Stimulated activated CD4-positive, alpha-beta T cell treated with anti-CD3 and anti-CD28 coated beads, Interleukin-4, amount 100 ng/mL, for 4 hours (primary cell): ENCODE results near the gene PTPRM.
A peak's percentile ranks its signal among the peaks of the same experiment; 100 is the strongest.
"Not testable (repeated sequence)": the region's sequence is repeated elsewhere in the genome, so short reads cannot be mapped to it uniquely, and the experiment has no call there.

ENCODE experiments used
- DNase-seq, 2 experiments: peaks; one replicate each; pipeline ENCODE4 v3.0.0-alpha.2; 2020

Gene PTPRM

DNA sequence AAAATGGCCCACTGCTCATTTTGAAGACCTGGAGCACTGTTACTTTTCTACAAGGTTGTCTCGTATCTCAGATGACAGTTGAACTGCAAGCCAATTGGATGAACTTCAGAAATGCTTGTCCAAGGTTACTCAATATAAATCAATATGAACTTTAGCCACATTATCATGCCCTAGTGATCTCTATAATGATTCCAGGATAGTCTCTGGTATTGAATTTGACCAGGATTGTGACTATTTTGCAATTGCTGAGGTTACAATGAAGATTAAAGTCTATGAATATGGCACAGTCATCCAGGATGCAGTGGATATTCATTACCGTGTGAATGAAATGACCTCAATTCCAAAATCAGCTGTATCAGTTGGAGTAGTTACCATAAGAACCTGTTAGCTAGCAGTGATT, 846.1 kb downstream of the PTPRM start:
- no peak for DNase-seq

DNA sequence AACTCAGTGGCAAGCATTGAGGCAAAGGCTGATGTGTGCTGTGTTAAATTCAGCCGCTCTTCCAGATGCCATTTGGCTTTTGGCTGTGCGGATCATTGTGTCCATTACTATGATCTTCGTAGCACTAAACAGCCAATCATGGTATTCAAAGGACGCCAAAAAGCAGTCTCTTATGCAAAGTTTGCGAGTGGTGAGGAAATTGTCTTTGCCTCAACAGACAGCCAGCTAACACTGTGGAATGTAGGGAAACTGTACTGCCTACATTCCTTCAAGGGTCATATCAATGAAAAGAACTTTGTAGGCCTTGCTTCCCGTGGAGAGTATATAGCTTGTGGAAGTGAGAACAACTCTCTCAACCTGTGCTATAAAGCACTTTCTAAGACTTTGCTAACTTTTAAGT, 846.6 kb downstream of the PTPRM start:
- no peak for DNase-seq

DNA sequence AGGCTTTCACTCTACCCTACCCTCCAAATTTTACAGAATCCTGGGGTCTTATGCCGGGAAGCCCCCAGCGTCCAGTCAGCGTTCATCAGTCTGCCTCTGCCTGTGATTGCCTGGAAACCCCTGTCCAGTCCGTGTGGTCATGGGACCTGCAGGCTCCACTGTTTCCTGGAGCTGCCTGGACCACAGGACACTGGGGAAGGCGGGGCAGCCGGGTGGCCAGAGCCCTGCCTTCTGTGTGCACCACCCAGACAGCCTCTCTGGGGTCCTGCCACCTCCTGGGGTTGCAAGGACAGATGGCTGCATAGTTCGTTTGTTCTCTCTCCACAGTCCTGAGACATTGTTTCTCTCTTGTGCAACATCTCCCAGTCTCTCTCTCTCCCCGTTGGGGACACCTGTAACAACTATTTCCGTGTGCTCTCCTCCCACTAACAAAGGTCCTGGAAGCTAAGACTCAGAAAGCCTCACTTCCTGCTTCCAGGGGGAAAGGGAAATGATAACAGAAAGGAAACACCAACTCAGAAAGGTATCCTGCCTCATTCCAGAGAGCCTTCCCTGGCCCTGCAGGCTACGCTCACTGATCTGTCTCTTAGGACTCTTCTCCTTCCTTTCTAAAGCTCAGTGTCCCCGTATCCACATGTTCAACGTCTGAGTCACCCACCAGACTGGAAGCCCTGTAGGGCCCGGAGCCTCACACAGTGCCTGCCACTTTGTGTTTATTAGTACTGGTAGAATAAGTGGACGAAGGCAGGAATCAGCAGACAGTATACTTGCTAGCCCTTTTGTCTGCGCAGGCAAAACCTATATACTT, 849.3 kb downstream of the PTPRM start:
- DNase-seq = no peak

DNA sequence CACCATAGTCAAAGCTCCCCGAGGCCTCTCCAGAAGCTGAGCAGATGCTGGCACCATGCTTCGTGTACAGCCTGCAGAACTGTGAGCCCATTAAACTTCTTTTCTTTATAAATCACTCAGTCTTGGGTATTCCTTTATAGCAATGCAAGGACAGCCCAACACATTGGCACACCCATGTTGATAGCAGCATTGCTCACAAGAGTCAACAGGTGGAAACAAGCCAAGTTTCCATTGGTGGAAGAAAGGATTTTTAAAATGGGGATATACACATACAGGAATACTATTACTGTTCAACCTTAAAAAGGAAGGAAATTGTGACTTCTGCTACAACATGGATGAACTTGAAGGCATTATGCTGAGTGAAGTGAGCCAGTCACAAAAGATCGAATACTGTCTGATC, 855.3 kb downstream of the PTPRM start:
- DNase-seq = no peak

DNA sequence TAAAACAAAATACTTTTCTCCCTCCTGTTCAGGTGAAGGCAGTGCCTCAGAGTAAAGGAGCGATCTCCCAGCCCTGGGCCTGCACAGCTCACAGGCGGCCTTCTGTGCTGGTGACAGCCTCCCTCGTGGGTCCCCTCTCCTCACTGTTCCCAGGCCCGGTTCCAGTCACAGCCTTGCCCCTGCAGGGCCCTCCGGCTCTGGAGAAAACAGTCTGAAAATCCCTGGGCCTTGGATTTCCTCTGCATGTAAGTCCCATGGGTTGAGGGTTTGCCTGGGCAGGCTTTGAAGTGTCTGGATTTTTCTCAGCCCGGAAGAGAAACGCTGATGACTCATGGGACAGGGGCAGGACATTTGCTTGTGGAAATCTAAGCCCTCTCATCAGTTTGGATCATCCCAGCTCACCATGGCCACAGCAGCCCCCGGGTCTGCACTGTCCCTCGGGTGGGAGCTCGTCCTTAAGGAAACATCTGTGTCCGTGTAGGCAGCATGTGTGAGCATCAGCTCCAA, 856.0 kb downstream of the PTPRM start:
- no peak for DNase-seq

DNA sequence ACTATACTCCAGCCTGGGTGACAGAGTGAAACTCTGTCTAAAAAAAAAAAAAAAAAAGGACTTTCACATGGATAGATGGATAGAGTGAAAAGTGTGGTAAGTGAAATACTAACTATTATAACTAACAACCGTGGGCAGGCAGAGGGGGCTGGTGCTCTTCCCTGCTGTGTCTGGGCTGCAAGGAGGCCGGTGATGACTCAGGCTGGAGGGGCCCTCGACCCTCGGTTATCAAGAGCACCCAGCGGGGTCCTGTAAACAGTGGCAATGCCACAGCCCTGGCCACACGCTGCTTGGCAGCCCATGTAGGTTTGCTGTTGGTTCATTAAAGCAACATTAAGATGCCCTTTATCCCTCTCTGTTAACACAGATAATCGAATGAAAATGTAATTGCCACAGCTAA, 857.4 kb downstream of the PTPRM start:
- DNase-seq = no peak

DNA sequence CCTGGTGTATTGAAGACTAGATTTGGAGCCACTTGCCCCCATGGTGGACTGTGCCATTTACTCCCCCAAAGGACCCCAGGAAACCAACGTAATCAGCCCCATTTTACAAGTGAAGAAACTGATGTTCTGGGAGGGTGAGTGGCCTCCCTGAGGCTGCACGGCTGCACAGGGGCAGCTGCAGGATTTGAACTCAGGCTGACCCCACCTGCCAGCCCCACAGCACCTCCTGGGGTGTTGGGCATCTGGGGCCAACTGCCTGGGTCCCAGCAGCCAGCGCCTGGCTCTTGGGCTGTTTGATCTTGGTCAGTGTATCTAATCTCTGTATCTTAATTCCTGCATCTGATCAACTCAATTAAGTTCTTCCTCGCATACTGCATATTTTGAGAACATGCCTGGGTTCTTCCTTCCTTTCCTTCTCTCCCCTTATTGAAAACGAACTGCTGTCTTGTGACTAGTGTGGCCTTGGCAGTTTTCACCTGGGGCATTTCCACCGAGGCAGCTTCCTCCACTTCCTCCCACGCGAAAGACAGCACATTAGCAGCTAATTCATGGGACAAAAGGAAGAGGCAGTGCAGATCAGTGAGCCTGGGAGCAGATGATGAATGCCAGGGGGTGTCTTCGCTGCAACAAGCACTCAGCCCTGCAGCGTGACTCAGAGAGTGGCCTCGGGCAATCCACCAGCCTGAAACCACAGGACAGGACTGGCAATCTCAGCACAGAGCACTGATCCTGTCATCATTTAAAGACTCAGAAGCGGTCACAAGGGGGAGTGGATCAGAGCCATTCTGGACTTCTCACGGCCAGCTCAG, 858.0 kb downstream of the PTPRM start:
- DNase-seq = no peak

DNA sequence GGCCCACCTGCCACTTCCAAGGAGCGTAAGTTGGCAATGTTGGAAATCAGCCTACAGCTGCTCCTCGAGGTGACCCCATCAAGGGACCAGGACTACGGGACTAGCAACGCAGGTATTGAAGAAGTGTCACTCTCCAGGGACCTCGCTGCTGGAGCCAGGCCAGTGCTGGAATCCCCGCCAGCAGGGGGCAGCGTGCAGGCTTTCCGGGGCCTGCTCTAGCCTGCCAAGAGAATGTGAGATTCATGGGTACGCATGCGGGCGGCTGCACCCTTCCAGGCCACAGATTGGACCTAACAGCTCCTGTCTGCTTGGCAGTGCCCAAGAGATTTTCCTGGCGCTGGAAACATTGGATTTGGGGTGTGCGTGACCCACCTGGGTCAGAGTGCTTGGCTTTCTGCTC, 859.3 kb downstream of the PTPRM start:
- peak in 1 of 2 experiments; percentile 19 for DNase-seq

DNA sequence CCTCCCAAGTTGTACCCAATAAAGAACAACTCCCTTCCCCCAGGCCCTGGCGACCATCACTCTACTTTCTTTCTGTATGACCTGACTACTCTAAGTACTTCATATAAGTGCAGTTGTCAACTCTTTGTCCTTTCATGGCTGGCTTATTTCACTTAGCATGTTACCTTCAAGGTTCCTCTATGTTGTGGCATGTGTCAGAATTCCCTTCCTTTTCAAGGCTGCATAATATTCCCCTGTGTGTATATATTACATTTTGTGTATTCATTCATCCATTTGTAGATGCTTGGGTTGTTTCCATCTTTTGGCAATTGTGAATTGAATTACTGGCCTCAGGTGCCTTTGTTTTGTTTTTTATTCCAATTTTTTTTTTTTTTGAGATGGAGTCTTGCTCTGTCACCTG, 860.2 kb downstream of the PTPRM start:
- no peak for DNase-seq

DNA sequence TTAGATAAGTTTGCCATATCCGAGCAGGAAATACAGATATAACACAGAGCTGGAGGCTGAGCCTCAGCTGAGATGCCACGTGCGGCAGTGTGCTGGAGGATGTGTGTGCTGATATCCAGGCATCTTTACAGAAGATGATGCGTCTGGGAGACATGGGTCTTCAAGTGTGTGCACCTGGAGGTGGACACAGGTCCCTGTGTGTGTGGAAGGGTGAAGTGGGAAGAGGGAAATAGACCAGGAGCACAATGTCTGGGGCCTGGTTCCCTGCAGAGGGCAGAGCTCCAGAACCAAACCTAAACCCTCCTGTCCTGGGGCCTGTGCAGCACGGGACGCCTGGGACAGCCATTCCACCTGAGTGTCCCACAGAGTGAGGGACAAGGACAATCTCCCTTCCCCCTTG, 861.8 kb downstream of the PTPRM start:
- DNase-seq = no peak

DNA sequence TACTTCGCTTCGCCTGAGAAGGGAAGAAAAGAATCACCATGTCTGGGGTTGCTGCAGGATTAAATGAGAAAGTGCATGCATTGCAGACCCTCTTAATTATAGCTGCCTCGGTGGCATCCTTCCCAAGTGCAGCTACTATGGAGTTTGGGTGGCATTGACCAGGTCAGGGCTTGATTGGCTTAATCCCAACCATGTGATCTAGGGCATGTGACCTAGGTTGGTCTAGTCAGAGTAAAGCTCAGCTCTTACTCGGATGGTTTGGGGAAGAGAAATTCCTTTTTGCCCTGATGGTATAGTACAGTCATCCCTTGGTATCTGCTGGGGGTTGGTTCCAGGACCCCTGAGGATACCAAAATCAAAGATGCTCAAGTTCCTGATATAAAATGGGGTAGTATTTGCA, 863.9 kb downstream of the PTPRM start:
- no peak for DNase-seq

DNA sequence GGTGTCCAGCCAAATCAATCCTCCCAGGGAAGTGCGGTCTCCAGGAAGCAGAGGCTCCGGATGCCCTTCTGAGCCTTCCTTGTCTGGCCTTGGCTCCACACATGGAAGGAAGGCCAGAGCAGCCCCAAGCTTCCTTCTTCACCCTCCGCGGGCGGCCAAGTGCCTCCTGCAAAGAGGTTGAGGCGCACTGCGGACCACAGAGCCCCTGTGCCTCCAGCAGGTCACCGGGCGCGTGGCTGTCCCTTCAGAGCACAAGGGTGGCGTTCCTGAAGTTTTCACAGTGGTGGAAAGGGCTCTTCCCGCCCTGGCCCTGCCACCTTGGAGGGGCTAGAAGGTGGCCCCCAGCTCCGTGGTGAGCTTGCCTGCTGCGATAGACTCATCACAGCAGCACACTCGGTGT, 866.2 kb downstream of the PTPRM start:
- DNase-seq = no peak

DNA sequence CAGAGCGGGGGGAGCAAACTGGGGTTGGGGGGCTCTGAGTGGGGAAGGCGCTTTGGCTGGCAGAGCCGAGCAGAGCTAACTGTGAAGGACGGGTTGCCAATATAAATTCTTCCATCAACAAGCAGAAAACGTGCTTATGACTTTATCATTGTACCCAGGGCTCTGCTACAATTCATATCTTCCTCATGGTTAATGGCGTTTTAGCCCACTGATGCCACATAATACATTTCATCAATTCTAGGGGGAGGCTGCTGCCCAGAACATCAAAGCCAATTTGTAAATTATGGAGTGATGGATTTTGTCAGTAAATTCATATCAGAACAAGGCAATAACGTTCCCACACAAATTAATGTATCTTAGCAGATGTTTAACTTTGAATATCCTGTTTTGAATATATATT, 866.7 kb downstream of the PTPRM start:
- DNase-seq = no peak

DNA sequence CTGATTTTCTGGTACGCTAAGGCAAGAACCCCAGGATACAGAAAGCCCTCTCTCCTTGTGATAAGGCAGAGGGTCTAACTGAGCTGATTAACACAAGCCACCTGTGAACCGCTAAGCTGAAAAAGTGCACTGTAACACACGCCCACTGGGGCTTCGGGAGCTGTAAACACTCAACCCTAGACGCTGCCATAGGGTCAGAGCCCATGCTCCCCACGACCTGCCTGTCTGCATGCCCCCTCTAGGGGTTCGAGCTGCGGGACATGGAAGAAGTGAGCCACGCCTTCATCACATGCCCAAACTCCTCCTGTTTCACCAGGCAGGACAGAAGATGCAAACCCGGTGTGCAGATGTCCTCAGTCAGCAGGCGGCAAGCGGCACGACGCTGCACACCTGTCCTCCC, 868.3 kb downstream of the PTPRM start:
- no peak for DNase-seq

DNA sequence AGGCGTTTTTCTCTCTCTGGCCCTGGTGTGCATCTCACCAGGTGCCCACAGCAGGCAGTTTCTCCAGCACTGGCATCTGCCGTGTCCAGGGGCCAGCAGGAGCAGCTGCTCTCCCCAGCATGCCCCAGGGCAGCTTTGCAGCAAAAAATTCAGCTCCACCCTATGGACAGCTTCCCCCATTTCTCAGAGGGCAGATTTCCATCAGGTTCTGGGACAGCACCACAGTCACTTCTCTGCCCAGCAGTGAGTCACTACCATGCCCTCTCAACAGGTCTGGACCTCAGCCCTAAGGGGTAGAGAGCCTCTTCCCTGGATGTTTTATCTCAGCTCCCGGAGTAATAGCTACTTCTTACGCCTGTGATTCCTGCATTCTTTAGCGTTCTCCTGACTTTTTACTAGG, 871.9 kb downstream of the PTPRM start:
- no peak for DNase-seq

DNA sequence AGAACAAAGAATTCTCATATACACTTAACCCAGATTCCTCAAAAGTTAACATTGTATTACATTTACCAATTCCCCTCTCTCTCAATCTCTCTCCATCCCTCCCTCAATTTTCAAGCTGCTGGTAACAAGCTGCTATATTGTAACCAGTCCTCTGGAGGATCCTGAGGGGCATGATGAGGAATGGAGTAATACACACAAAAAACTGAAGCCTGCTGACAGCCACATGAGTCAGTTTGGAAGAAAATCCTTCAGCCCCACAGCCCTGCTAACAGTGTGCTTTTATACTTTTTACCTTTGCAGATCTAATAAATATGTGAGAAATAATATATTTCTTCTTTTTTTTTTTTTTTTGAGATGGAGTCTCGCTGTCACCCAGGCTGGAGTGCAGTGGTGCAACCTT, 876.4 kb downstream of the PTPRM start:
- DNase-seq = no peak

DNA sequence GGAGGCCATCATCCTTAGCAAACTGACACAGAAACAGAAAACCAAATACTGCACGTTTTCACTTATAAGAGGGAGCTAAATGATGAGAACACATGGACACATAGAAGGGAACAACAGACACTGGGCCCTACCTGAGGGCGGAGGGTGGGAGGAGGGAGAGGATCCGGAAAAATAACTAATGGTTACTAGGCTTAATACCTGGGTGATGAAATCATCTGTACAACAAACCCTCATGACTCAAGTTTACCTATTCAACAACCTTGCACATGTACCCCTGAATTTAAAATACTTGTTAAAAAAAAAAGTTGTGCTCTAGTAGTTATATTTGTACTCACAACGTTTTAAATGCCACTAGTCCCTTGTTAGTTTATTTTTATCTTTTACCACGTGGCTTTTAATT, 879.8 kb downstream of the PTPRM start:
- DNase-seq = not testable (repeated sequence)

DNA sequence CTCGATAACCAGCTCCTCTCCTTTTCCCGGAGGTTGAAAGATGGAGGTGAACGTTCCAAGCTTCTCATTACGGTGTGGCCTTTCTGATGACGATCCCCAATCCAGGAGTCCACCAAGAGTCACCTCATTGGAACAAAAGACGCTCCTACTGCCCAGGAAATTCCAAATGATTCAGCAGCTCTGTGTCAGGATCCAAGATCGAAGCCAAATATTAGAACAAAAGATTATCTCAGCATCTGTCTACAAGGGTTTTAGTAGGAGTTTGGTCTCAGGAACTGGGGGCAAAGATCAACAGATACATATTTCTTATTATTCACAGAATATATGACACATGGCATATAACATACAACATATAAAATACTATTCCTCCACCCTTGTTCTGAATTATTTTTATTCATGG, 881.0 kb downstream of the PTPRM start:
- no peak for DNase-seq

DNA sequence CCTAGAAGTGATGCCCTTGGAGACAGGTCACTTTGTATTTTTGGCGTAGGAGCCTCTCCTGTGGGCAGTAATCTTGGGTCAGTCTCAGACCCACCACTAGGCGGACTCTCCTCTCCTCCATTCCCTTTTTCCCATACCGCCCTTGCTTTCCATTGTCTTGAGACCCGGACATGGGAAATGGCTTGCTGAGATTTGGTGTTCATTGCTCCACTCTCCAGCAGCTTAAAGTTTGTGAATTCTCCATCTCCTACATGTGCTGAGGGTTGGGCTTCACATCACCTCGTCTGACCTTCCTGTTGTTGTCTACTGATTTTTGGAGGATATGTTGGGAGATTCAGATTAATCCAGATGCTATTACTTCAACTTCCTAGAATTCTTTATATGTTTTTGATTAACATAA, 882.9 kb downstream of the PTPRM start:
- DNase-seq = no peak

DNA sequence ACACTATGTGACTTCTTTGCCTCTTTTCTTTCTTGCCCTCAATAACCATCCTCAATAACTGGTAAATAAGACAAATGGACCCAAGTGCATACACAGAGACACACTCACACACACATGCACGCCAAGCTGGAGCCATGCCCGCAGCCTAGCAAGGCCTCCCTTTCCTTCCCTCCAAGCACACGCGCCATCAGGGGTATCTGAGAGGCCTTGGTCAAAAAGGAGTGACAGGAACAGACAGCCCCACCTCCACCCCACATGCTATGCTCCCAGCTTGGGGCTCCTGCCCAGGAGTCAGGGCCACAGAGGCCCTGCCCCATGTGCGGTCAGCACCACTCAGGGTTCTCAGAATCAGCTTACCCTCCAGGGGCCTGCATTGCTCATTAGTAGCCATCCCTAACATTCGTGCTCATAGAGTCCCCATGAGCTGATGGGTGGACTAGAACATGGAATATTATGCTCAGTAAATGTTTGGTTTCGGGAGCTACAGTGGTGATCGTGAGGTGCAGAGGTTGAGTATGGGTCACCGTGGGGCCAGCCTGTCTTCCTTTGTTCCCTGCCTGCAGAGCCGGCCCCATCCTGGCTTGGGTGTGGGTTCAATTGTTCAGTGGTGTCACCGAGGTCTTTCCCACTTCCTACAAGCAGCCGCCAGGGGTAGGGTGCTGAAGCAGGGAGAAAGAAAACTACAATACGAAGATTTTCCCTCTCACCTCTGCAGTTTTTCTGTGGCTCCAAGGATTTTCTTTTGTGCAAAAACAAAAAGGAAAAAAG, 884.0 kb downstream of the PTPRM start:
- DNase-seq = no peak

DNA sequence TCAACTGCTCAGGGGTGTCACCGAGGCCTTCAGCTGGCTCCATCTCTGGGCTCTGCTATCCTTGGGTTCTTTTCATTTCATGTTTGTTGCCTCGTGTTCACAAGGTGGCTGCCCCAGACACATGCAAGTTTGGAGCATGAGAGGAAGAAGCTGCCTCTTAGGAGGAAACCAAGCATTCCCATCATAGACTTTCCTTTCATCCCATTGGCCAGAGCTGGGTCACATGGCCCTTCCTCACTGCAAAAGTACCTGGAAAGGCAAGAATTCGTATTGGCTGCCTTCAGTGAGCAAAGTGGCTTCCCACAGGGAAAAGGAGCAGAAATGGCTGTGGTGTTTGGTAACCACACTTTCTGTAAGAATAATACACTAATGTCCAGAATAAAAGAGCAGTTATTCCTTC, 886.4 kb downstream of the PTPRM start:
- no peak for DNase-seq

DNA sequence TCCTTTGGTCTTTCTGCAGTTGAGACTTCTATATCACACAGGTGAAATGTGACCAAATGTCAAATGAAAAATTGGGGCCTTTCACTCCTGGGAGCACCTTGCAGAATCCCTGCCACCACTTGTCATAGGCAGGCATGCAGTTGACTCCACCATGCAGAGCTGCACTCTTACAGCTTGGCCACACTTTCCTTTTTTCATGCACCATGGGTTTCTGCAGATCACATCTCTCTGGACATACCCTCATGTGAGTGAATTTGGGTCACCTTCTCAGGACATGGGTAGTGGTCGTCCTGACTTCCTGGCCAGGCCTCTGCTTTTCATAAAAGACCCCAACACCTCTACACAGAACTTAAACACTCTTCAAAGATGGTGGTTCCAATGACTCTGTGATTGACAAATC, 887.0 kb downstream of the PTPRM start:
- DNase-seq = no peak
